ENCODE data around the gene KCTD13.

GRCh38 chr16:29950806-29951461 lies 24.9 kb upstream of the KCTD13 start:
- TF ChIP-seq POLR2A (IDR thresholded peaks at IDR 0.05; ENCODE audit: control extremely low read depth in 1 of 2, low read depth in 2 of 2, low read length in 2 of 2) = no peak
- TF ChIP-seq SP1 (IDR thresholded peaks at IDR 0.05; ENCODE audit: low read depth, low read length) = no peak
- TF ChIP-seq POLR2AphosphoS5 (IDR thresholded peaks at IDR 0.05; ENCODE audit: low read depth, low read length) = no peak
- no peak for TF ChIP-seq RAD21 (IDR thresholded peaks at IDR 0.05 in 1 of 2, conservative IDR thresholded peaks at IDR 0.05 in 1 of 2; ENCODE audit: low read depth in 2 of 2, low read length in 2 of 2)
- TF ChIP-seq MAX (IDR thresholded peaks at IDR 0.05) = no peak
- no peak for TF ChIP-seq EP300 (IDR thresholded peaks at IDR 0.05; ENCODE audit: borderline replicate concordance in 1 of 2, low read depth in 2 of 2, low read length in 2 of 2)

Measured in H1 (cell line).